ENCODE measurements around the gene ATP8B4.

- TF ChIP-seq CEBPB (IDR thresholded peaks at IDR 0.05; ENCODE audit: borderline replicate concordance in 1 of 2, low read depth in 2 of 2, low read length in 2 of 2), result no peak
- no peak for TF ChIP-seq NRF1 (conservative IDR thresholded peaks at IDR 0.05; ENCODE audit: low read depth, low read length)
- TF ChIP-seq ATF2 (IDR thresholded peaks at IDR 0.05; ENCODE audit: low read length), result no peak
- TF ChIP-seq CTCF (IDR thresholded peaks at IDR 0.05 in 2 of 3, conservative IDR thresholded peaks at IDR 0.05 in 1 of 3; ENCODE audit: control insufficient read depth in 2 of 3, extremely low read depth in 1 of 3, insufficient read depth in 1 of 3, low read depth in 3 of 3, low read length in 3 of 3), result no peak
- no peak for TF ChIP-seq POLR2A (IDR thresholded peaks at IDR 0.05; ENCODE audit: low read depth, low read length)
Observed at GRCh38 chr15:49985463-49985862, 133.6 kb downstream of the ATP8B4 start.

Measured in GM12878 (cell line).